KMS-11 (cell line): ENCODE measurements around the gene CCDC92.

ENCODE experiments used
- H2AFZ ChIP-seq: fragments of 200-600 bp; sonication (generic); 2 replicates; pipeline ENCODE4 v1.6.1; 2016; ENCODE audit warnings: antibody characterized with exemption, mixed run types, low read depth
- H3K27ac ChIP-seq: fragments of 200-600 bp; sonication (generic); 2 replicates; pipeline ENCODE4 v1.6.1; 2016; ENCODE audit warnings: mild to moderate bottlenecking, mixed run types
- H3K27me3 ChIP-seq: fragments of 200-600 bp; sonication (generic); 2 replicates; pipeline ENCODE4 v1.6.1; 2017; ENCODE audit warnings: mild to moderate bottlenecking, low read depth, mixed run types, moderate library complexity; ENCODE audit not compliant: insufficient read depth
- H3K36me3 ChIP-seq: fragments of 200-600 bp; sonication (generic); 2 replicates; pipeline ENCODE4 v1.6.1; 2017; ENCODE audit warnings: mild to moderate bottlenecking, mixed run types; ENCODE audit not compliant: insufficient read depth
- H3K4me1 ChIP-seq: fragments of 200-600 bp; sonication (generic); 2 replicates; pipeline ENCODE4 v1.6.1; 2016; ENCODE audit warnings: mild to moderate bottlenecking, low read depth, mixed run types; ENCODE audit not compliant: poor library complexity, severe bottlenecking
- H3K4me2 ChIP-seq: fragments of 200-600 bp; sonication (generic); 2 replicates; pipeline ENCODE4 v1.7.0; 2016; ENCODE audit warnings: mild to moderate bottlenecking, mixed run types
- H3K4me3 ChIP-seq: fragments of 200-600 bp; sonication (generic); IDR thresholded peaks from 2 replicates; pipeline ENCODE4 v1.6.1; 2017; ENCODE audit warnings: low read depth, low read length, mixed read lengths; ENCODE audit not compliant: insufficient read depth
- H3K79me2 ChIP-seq: fragments of 200-600 bp; sonication (generic); 2 replicates; pipeline ENCODE4 v1.6.1; 2016; ENCODE audit warnings: low read depth, mixed run types; ENCODE audit not compliant: insufficient read depth
- H3K9ac ChIP-seq: fragments of 200-600 bp; sonication (generic); 2 replicates; pipeline ENCODE4 v1.6.1; 2016; ENCODE audit warnings: mild to moderate bottlenecking, mixed run types
- H4K20me1 ChIP-seq: fragments of 200-600 bp; sonication (generic); 2 replicates; pipeline ENCODE4 v1.6.1; 2016; ENCODE audit warnings: mild to moderate bottlenecking, mixed run types; ENCODE audit not compliant: insufficient read depth
- CTCF ChIP-seq: fragments of 200-600 bp; sonication (generic); conservative IDR thresholded peaks from 2 replicates; pipeline ENCODE4 v1.6.1; 2017; ENCODE audit warnings: low read depth, mild to moderate bottlenecking, antibody characterized with exemption, low read length, moderate library complexity, mixed read lengths

The CCDC92 gene

GRCh38 chr12:124000111-124000510, 27.5 kb upstream of the CCDC92 start:
- Histone ChIP-seq H3K4me3 (no peak overlapping the region), H3K27ac (no peak overlapping the region), H3K79me2 (no peaks in the 10 kb centered on the region), H3K4me2 (no peak overlapping the region), H3K9ac (no peak overlapping the region), H3K4me1 (no peaks in the 10 kb centered on the region), H3K36me3 (no peaks in the 10 kb centered on the region), H2AFZ (no peak overlapping the region), H3K27me3 (no peaks in the 10 kb centered on the region), H4K20me1 (no peaks in the 10 kb centered on the region)
- no peak for TF ChIP-seq CTCF

DNA sequence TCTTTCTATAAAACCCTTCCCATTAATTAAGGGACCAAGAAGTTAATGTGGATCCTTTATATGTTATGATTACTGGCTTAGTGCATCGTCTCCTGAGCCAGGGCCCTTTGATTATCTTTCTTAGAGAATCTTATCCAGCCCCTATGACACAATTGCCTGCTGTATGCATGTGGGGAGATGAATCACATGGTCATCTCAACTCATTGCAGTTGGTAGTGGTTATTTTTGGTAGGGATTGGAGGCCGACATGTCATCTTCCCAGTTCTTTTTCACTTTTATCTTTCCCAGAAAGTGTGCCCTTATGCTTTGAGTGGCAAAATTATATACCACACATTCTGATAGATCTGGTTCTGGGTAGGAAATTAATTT, 26.3 kb upstream of the CCDC92 start:
- Histone ChIP-seq H2AFZ (no peak overlapping the region), H3K27ac (no peak overlapping the region), H3K4me2 (no peak overlapping the region), H3K27me3 (no peaks in the 10 kb centered on the region), H3K4me3 (no peak overlapping the region), H3K4me1 (no peaks in the 10 kb centered on the region), H3K36me3 (0 out of 2 replicates have a peak, but pooled peaks cover 2% of the 10 kb centered on the region), H4K20me1 (no peaks in the 10 kb centered on the region), H3K79me2 (no peaks in the 10 kb centered on the region), H3K9ac (no peak overlapping the region)
- no peak for TF ChIP-seq CTCF

GRCh38 chr12:123998344-123998990, 25.8 kb upstream of the CCDC92 start:
- Histone ChIP-seq H2AFZ (no peak overlapping the region), H3K4me1 (no peaks in the 10 kb centered on the region), H3K36me3 (0 out of 2 replicates have a peak, but pooled peaks cover 2% of the 10 kb centered on the region), H3K9ac (no peak overlapping the region), H4K20me1 (no peaks in the 10 kb centered on the region), H3K27ac (no peak overlapping the region), H3K27me3 (no peaks in the 10 kb centered on the region), H3K4me3 (no peak overlapping the region), H3K79me2 (no peaks in the 10 kb centered on the region), H3K4me2 (no peak overlapping the region)
- no peak for TF ChIP-seq CTCF

DNA sequence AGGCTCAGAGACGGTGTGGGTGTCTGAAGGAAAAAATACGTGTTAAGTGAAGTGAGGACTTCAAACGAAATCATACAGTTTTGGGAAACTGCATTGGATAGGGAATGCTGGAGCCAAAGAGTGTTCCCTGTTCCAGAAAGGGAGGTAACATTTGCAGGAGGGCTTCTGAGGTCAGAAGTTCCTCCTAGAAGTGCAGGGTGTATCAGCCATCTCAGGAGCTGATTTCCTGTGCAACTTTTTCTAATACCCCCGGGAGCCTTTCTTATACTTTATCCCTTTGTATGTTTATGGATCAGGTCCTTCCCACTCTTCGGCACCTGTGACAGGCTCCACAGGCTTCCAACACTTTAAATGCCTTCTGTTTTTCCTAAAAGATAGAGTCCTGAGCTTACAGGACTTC, 25.3 kb upstream of the CCDC92 start:
- Histone ChIP-seq H3K36me3 (0 out of 2 replicates have a peak, but pooled peaks cover 2% of the 10 kb centered on the region), H3K27me3 (no peaks in the 10 kb centered on the region)

More for the DNA sequence above, 25.3 kb upstream of the CCDC92 start:
- H2AFZ ChIP-seq: no peak overlapping the region
- no peaks in the 10 kb centered on the region for H3K4me1 ChIP-seq
- no peaks in the 10 kb centered on the region for H4K20me1 ChIP-seq
- no peak for TF ChIP-seq CTCF
- no peak overlapping the region for H3K4me3 ChIP-seq
- no peak overlapping the region for H3K9ac ChIP-seq
- H3K4me2 ChIP-seq: no peak overlapping the region
- no peak overlapping the region for H3K27ac ChIP-seq
- H3K79me2 ChIP-seq: no peaks in the 10 kb centered on the region
